T-helper 17 cell (primary cell): Measurements from ENCODE around the gene OIP5. TPM values are rescaled to one million over a fixed set of nuclear protein-coding genes. Genes with fewer than 3 reads are reported as not detected.
"Not testable (repeated sequence)": the region's sequence is repeated elsewhere in the genome, so short reads cannot be mapped to it uniquely, and the experiment has no call there.

Experiments used
- ATAC-seq: fragments of 150-1000 bp; cut with Tn5 transposase; 2 replicates; pipeline ENCODE4 v1.10.0; 2021; ENCODE audit warnings: mild to moderate bottlenecking, moderate library complexity
- DNase-seq, 3 donors: peaks; one replicate each; pipeline versions ENCODE4 v3.0.0 to v3.0.0-alpha.2; 2020 to 2021
- H3K9me3 ChIP-seq: one replicate; pipeline ENCODE4 v1.7.0; 2013; ENCODE audit warnings: low read length, mild to moderate bottlenecking; ENCODE audit not compliant: control insufficient read depth, poor library complexity, severe bottlenecking
- H3K27ac Mint-ChIP-seq: one replicate; pipeline ENCODE4 v1.8.0; 2022; ENCODE audit warnings: mild to moderate bottlenecking, moderate library complexity, mixed read lengths
- H3K27me3 Mint-ChIP-seq: one replicate; pipeline ENCODE4 v1.8.0; 2022; ENCODE audit warnings: mixed read lengths
- H3K36me3 Mint-ChIP-seq: one replicate; pipeline ENCODE4 v1.8.0; 2022; ENCODE audit warnings: low read depth, mixed read lengths
- H3K4me1 Mint-ChIP-seq: one replicate; pipeline ENCODE4 v1.8.0; 2022; ENCODE audit warnings: mild to moderate bottlenecking, mixed read lengths
- H3K4me3 Mint-ChIP-seq: one replicate; pipeline ENCODE4 v1.8.0; 2022; ENCODE audit warnings: mild to moderate bottlenecking, moderate library complexity, mixed read lengths
- total RNA-seq, 4 donors: library from RNA in 2 of 4; stranded (reverse) in 2 of 4; gene quantifications; one replicate each; pipeline ENCODE4 v1.2.3 and lab custom pipeline; 2022 to 2026

OIP5 gene
- total RNA-seq, 2 donors from 2014 or later = 1.2 TPM; not detected in 1

GRCh38 chr15:41263891-41264351, 68.5 kb downstream of the OIP5 start:
- Mint-ChIP-seq H3K27ac (no peak overlapping the region), H3K36me3 (peaks cover 8% of the 10 kb centered on the region), H3K4me3 (no peak overlapping the region), H3K27me3 (no peaks in the 10 kb centered on the region), H3K4me1 (peaks cover 10% of the 10 kb centered on the region)
- DNase-seq (no peak), ATAC-seq (no peak)
- H3K9me3 ChIP-seq = no peaks in the 10 kb centered on the region

GRCh38 chr15:41262571-41262970, 69.8 kb downstream of the OIP5 start:
- no peaks in the 10 kb centered on the region for H3K9me3 ChIP-seq
- H3K36me3 Mint-ChIP-seq = peaks cover 14% of the 10 kb centered on the region
- H3K27me3 Mint-ChIP-seq = no peaks in the 10 kb centered on the region
- H3K27ac Mint-ChIP-seq = no peak overlapping the region
- peaks cover 10% of the 10 kb centered on the region for H3K4me1 Mint-ChIP-seq
- ATAC-seq (no peak), DNase-seq (no peak)
- H3K4me3 Mint-ChIP-seq = no peak overlapping the region

- not testable (repeated sequence) for H3K4me1 Mint-ChIP-seq, H3K36me3 Mint-ChIP-seq, H3K9me3 ChIP-seq, H3K27ac Mint-ChIP-seq, DNase-seq, H3K4me3 Mint-ChIP-seq, H3K27me3 Mint-ChIP-seq, ATAC-seq
Observed at GRCh38 chr15:41260924-41261323, 71.5 kb downstream of the OIP5 start.

- Mint-ChIP-seq H3K27ac (no peak overlapping the region), H3K27me3 (no peaks in the 10 kb centered on the region), H3K36me3 (peaks cover 8% of the 10 kb centered on the region), H3K4me3 (no peak overlapping the region), H3K4me1 (peaks cover 6% of the 10 kb centered on the region)
- no peak for DNase-seq
- no peaks in the 10 kb centered on the region for H3K9me3 ChIP-seq
- ATAC-seq = no peak
Observed at GRCh38 chr15:41259546-41260189, 72.7 kb downstream of the OIP5 start.

Other genes starting within 250 kb of the OIP5 start
- gene INO80, start 216.3 kb downstream of the OIP5 start, total RNA-seq = 10 to 100 TPM; 28.5 to 37.5 TPM
- not detected for gene EXD1, start 101.8 kb downstream of the OIP5 start, total RNA-seq
- gene CHP1, start 101.3 kb downstream of the OIP5 start, total RNA-seq = 10 to 100 TPM; 31.6 to 40.5 TPM
- 10 to 100 TPM in 1 of 2 donors, 1 to 10 TPM in 1; 7.8 to 16.3 TPM for gene NUSAP1, start 290 bp upstream of the OIP5 start, total RNA-seq
- gene NDUFAF1, start 69.9 kb upstream of the OIP5 start, total RNA-seq = 1 to 10 TPM; 3.4 to 3.8 TPM
- 10 to 100 TPM; 42.0 TPM for gene RTF1, start 84.5 kb upstream of the OIP5 start, total RNA-seq
- under 1 TPM; 0.20 to 0.29 TPM for gene ITPKA, start 161.3 kb upstream of the OIP5 start, total RNA-seq
- gene LTK, start 181.2 kb upstream of the OIP5 start, total RNA-seq = 10 to 100 TPM; 58.2 to 74.6 TPM
- gene RPAP1, start 211.7 kb upstream of the OIP5 start, total RNA-seq = 10 to 100 TPM; 26.6 to 28.4 TPM
- gene TYRO3, start 226.6 kb upstream of the OIP5 start, total RNA-seq = under 1 TPM; 0.75 to 0.89 TPM